ENCODE measurements around the gene GGT1. TPM values are rescaled to one million over a fixed set of nuclear protein-coding genes. Genes with fewer than 3 reads are reported as not detected.
"Not testable (repeated sequence)": the region's sequence is repeated elsewhere in the genome, so short reads cannot be mapped to it uniquely, and the experiment has no call there.

The GGT1 gene
- total RNA-seq (2021; fragmentation: NEBNext Ultra II Directional; extraction: Animal tissue kit (Norgen Biotek cat#: 25700)) = 1 to 10 TPM in 5 of 6 experiments, under 1 TPM in 1; 0.89 to 2.8 (median 1.4) TPM
- long read RNA-seq, partial matches to known transcripts = 0 of 3 reads
- long read RNA-seq, other reads (novel, unspliced or antisense) = 3 of 3 reads

DNA sequence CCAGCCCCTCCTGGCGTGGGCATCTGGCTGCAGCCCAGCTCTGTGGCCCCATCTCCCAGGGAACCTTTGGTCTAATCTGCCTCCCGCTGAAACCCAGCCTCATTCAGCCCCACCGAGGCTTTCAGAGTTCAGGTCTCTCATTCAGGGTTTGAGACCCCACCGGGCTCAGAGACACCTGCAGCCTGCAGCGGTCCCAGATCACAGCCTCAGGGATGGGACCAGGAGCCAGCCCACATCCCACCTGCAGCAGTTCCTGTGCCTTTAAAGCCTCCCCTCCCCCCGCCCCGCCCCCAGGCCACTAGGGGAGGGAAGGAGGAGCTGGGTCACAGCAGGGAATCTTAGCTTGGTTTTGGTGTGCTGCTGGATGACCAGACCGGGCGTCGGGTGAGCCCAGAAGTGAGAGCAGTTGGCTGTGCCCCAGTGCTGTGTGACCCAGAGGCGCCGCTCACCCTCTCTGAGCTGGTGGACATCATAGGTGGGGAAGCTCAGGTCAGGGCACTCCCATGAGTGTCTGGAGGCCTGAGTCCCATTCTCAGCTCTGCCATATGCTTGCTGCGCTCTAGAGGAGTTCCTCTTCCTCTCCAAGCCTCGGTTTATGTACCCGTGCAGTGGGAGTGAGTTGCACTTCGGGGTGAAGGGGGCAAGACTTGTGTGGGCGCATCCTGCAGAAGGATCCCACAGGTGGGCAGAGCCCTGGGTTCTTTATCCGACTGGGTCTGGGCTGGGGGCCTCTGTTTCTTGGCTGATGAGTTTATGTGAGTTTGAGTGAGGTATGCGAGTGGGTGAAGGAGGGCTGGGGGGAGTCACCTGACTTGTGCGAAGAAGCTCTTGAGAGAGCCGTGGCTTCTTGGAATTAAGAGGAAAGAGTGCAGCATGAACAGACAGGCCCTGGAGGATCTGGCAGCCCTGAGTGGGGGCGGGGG, at the start of gene GGT1:
GGT1 (plus strand) TSS at position 347 of the 923 bp plus-strand sequence. CDS start 7,889 bp downstream, outside the sequence.
- not testable (repeated sequence) for H3K27me3 Mint-ChIP-seq (ENCODE audit: insufficient read depth); H3K36me3 Mint-ChIP-seq (ENCODE audit: low read depth); H3K9me3 Mint-ChIP-seq; H3K27ac Mint-ChIP-seq; DNase-seq
- H3K4me3 Mint-ChIP-seq = peak within 1 kb of the TSS; percentile 16; the same call in 1 of the 2 replicates
- peaks cover 14% of the 10 kb centered on the region for H3K4me1 Mint-ChIP-seq (ENCODE audit: low read depth)

GRCh38 chr22:24553597-24554312, 49.2 kb upstream of the GGT1 start:
- peak overlapping the region; percentile 94 for H3K27ac Mint-ChIP-seq
- peak overlapping the region; percentile 97 for H3K4me3 Mint-ChIP-seq
- H3K36me3 Mint-ChIP-seq (ENCODE audit: low read depth) = peaks cover 32% of the 10 kb centered on the region
- peaks cover 49% of the 10 kb centered on the region for H3K4me1 Mint-ChIP-seq (ENCODE audit: low read depth)
- no peak for TF ChIP-seq CTCF (IDR thresholded peaks at IDR 0.05)
- H3K9me3 Mint-ChIP-seq = no peaks in the 10 kb centered on the region
- peaks cover 3% of the 10 kb centered on the region for H3K27me3 Mint-ChIP-seq (ENCODE audit: insufficient read depth)
- peak; percentile 10 for DNase-seq

DNA sequence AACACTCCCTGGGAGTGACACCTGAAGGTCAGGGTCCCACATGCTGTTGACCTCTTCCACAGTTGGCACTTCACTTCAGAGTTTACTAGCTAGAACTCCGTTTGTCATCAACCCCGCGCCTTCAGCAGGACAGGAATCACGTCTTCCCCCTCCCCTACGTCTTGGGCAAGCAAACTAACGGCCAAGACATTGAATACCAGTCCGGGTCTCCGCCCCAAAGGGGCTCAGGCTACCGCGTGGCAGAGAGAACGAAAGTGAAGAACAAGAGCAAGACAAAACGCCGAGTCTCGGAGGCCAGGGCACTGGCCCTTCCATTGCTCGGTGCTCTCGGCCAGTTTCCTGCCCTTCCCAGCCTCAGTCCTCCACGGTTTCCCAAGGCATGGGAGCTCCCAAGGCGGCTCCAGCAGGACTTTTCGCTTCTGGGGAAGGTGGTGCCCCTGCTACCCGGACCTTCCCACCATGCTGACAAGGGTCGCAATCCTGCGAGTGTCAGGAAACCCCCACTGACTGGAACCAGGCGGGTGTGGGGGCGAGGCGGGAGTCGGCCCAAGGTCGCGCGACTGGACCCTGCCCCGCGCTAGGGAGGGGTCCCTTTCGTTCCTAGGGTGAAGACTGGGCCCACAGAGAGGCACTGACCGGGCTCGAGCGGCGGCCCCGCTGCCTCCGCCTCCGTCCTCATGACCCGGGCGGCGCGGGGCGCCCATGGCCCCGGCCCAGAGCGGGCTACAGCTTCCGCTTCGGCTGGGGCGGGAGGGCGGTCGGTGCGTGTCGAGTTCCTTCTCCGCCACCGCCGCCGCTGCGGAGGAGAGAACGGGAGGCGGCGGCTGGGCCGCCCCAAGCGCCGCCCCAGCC, 48.5 kb upstream of the GGT1 start, which contains the start of gene GUCD1:
GUCD1 (minus strand) TSS at position 826 of the 852 bp plus-strand sequence; CDS start at position 679, 147 bp downstream.
- peaks cover 34% of the 10 kb centered on the region for H3K36me3 Mint-ChIP-seq (ENCODE audit: low read depth)
- H3K4me3 Mint-ChIP-seq = peak within 1 kb of the TSS; percentile 97
- peak; percentile 14 for DNase-seq
- TF ChIP-seq CTCF (IDR thresholded peaks at IDR 0.05) = no peak
- peaks cover 56% of the 10 kb centered on the region for H3K4me1 Mint-ChIP-seq (ENCODE audit: low read depth)
- no peaks in the 10 kb centered on the region for H3K9me3 Mint-ChIP-seq
- H3K27me3 Mint-ChIP-seq (ENCODE audit: insufficient read depth) = peaks cover 3% of the 10 kb centered on the region
- H3K27ac Mint-ChIP-seq = peak within 1 kb of the TSS; percentile 97

DNA sequence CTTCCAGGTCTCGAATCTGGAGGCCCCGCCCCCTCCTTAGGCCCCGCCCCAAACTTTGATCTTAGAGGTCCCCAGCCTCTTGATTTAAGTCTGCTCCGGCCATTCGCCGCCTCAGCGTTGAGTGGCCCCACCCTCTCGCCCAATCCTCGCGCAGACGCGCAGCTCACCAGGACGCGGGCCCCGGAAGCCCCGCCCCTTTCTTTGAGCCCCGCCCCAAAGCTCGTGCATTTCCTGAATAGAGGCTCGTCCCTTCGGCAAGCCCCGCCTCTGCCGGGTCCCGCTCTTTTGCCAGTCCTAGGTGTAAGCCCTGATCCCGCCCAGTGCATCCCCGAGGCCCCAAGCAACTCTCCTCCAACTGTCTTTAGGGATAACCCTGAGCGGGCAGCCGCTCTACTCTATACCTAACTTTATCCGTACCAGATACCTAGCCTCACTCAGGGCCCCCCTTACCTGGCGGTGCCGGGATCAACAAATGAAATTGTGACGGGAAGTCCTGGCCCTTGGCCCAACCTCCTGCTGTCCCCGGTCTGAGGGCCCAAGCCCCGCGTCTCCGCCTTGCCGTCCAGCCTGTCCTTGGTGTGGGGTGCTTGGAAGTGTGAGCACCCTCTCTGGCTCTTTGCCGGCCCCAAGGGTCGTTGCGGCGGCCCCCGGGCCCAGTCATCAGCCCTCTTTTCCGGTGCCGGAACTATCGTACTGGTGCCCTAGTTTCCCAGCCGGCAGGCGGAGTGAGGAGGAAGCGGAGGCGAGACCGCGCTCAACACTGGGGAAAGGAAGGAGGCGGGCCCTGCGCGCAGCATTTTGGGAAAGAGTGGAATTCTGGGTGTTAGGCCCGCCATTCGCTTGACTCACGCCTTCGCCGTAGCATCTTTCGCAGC, 47.6 kb upstream of the GGT1 start, which contains the start of gene SNRPD3:
SNRPD3 (plus strand) TSS at position 835 of the 875 bp plus-strand sequence. CDS start 1,676 bp downstream, outside the sequence.
- Mint-ChIP-seq H3K36me3 (ENCODE audit: low read depth) (peaks cover 34% of the 10 kb centered on the region), H3K27me3 (ENCODE audit: insufficient read depth) (peaks cover 3% of the 10 kb centered on the region), H3K4me3 (peak within 1 kb of the TSS; percentile 97), H3K4me1 (ENCODE audit: low read depth) (peaks cover 51% of the 10 kb centered on the region), H3K27ac (peak within 1 kb of the TSS; percentile 97), H3K9me3 (no peaks in the 10 kb centered on the region)
- peak; percentile 44; the same call in 1 of the 2 replicates for TF ChIP-seq CTCF (IDR thresholded peaks at IDR 0.05)
- peak; percentile 98 for DNase-seq

DNA sequence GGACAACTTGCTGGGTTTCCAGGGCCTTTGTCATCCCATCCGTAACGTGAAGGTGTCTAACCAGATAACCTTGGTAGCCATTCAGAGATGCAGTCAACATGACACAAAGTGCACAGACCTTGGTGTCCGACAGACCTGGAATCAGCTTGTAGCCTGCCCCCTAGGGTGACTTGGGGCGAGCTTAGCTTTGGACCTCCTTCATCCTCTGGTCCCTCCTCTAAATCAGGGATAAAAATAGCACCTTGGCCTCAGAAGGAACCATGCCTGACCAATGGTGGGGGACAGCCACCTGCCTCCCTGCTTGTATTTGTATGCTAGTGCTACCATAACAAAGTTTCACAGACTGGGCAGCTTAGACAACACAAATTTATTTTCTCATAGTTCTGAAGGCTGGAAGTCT, 43.5 kb upstream of the GGT1 start:
- Mint-ChIP-seq H3K4me3 (no peak overlapping the region), H3K27me3 (ENCODE audit: insufficient read depth) (peaks cover 3% of the 10 kb centered on the region), H3K9me3 (no peaks in the 10 kb centered on the region), H3K36me3 (ENCODE audit: low read depth) (peaks cover 26% of the 10 kb centered on the region), H3K27ac (no peak overlapping the region), H3K4me1 (ENCODE audit: low read depth) (peaks cover 33% of the 10 kb centered on the region)
- no peak for TF ChIP-seq CTCF (IDR thresholded peaks at IDR 0.05)
- no peak for DNase-seq

Measured in HFFc6 (cell line).